GM19467 (cell line): Measurements from ENCODE around the gene ATM.
"Not testable (repeated sequence)": the region's sequence is repeated elsewhere in the genome, so short reads cannot be mapped to it uniquely, and the experiment has no call there.

Experiments used
- ATAC-seq: cut with Tn5 transposase; IDR thresholded peaks from one replicate; pipeline ENCODE4 v1.9.1; 2021; ENCODE audit warnings: mild to moderate bottlenecking, moderate library complexity; ENCODE audit not compliant: unreplicated experiment

Gene ATM

DNA sequence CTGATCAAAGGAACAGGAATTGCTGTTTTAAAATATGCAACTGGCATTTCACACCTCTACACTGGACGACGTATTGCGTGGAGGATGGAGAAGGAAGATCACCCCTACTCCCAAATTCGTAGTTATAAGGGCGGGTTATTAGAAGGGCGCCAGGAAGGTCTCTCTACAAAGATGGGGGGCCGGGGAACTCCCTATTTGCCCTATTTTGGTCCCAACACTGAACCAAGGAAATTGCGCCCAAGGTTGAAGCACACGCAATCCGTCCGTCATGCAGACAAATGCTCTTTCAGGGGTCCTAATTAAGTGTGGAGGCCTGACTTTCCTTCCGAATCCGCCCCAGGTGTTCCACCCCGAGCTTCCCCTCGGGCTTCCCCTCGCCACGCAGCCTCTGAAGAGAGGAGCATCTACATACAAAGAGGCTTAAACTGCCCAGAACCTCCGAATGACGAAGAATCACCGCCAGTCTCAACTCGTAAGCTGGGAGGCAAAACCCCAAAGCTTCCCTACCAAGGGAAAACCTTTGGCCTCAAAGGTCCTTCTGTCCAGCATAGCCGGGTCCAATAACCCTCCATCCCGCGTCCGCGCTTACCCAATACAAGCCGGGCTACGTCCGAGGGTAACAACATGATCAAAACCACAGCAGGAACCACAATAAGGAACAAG, 825 bp upstream of the ATM start:
- ATAC-seq, result peak; percentile 0

DNA sequence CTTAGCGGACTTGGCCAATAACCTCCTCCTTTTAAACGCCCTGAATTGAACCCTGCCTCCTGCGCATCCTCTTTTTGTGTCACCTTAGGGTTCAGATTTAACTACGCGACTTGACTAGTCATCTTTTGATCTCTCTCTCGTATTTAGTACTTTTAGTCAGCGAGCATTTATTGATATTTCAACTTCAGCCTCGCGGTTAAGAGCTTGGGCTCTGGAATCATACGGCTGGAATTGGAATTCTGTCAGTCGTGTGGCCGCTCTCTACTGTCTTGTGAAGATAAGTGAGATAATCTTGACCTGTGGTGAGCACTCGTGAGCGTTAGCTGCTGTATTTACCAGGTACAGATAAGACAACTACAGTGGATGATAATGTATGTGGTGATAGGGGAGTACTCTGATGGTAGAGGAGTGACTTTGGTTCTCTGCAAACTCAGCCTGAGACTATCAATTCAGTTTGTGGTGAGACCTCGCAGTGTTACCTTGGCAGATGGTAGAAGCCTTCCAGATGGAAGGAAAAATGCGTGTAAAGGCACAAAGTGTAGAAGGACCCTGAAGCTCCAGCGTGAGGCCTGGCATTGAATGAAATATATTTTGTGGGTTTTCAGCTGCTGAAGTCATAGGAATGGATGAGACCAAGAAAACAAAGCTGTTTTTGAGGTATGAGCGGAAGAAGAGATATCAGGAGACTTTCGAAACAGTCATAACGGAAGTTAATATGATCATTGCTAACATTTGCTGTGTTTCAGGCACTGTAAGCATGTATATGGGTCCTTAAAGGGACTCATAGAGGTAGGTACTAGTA, 682 bp downstream of the ATM start:
- ATAC-seq, result no peak

- no peak for ATAC-seq
Observed at GRCh38 chr11:108224366-108224765, 1.5 kb downstream of the ATM start.

DNA sequence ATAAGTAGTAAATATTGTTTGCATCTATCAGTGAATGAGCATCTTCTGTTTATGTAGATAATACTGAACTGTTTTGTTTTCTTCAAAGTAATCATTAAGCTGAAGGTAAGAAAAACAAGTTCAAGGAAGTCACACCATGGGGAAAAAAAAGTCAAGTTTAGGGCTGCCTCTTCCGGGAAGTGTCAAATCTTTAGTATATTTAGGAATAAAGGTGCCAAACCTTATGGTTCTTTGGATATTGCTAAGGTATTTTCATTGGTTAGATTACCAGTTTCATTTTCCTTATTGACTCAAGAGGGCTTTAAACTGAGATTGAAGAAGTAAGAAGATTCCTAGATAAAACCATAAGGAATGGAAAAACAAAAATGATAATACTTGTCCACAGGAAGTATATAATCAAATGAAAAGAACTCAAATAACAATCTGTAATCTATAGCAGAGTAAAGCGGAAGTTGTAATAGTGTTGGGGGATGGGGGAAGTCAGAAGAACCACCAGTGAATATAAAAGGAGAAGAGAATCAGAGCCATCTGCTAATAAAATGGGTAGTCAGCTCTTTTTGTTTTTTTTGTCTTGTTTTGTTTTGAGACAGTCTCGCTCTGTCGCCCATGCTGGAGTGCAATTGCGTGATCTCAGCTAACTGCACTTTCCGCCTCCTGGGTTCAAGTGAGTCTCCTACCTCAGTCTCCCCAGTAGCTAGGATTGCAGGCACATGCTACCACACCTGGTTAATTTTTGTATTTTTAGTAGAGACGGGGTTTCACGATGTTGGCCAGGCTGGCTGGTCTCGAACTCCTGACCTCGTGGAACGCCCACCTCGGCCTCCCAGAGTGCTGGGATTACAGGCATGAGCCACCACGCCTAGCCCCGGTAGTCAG, 2.3 kb downstream of the ATM start:
- no peak for ATAC-seq

- ATAC-seq, result no peak
Observed at GRCh38 chr11:108226036-108226435, 3.2 kb downstream of the ATM start.

- ATAC-seq, result no peak
Observed at GRCh38 chr11:108228251-108228650, 5.4 kb downstream of the ATM start.

GRCh38 chr11:108233277-108233945, 10.5 kb downstream of the ATM start:
- no peak for ATAC-seq

DNA sequence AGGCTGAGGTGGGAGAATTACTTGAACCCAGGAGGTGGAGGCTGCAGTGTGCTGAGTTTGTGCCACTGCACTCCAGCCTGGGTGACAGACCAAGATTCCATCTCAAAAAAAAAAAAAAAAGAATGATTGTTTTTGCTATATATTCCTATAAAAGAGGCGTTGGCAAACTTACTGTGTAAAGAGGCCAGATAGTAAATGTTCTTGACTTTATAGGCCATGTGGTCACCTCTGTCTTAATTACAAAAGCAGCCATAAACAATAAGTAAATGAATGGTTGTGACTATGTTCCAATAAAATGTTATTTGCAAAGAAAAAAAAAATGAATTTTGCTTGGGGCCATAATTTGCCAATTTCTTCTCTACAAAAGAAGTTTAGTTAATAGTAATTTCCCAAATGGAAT, 12.3 kb downstream of the ATM start:
- no peak for ATAC-seq

GRCh38 chr11:108235633-108236032, 12.8 kb downstream of the ATM start:
- ATAC-seq, result no peak

GRCh38 chr11:108237058-108237481, 14.2 kb downstream of the ATM start:
- peak; percentile 56 for ATAC-seq

- ATAC-seq, result no peak
Observed at GRCh38 chr11:108239076-108239475, 16.2 kb downstream of the ATM start.

DNA sequence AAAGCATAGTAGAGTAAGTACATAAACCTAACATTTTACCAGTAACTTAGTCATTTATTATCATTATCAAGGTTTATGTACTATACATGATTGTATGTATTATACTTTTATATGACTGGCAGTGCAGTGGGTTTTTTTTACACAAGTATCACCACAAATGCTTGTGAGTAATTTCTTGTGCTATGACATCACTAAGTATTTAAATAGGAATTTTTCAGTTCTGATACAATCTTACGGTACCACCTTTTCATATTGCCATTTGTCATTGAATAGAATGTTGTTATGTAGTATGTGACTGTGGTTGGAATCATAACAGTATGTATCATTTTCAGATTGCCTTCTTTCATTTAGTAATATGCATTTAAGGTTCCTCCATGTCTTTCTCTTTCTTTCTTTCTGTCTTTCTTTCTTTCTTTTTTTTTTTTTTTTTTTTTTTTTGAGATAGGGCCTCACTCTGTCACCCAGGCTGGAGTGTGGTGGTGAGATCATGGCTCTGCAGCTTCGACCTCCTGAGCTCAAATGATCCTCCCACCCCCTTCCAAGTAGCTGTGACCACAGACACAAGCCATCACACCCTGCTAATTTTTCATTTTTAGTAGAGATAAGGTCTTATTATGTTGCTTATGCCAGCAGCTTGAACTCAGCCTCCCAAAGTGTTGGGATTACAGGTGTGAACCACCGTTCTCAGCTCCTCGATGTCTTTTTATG, 18.6 kb downstream of the ATM start:
- no peak for ATAC-seq

GRCh38 chr11:108242422-108242821, 19.6 kb downstream of the ATM start:
- no peak for ATAC-seq

GRCh38 chr11:108246308-108246707, 23.4 kb downstream of the ATM start:
- no peak for ATAC-seq

GRCh38 chr11:108246885-108247284, 24.0 kb downstream of the ATM start:
- ATAC-seq, result no peak

DNA sequence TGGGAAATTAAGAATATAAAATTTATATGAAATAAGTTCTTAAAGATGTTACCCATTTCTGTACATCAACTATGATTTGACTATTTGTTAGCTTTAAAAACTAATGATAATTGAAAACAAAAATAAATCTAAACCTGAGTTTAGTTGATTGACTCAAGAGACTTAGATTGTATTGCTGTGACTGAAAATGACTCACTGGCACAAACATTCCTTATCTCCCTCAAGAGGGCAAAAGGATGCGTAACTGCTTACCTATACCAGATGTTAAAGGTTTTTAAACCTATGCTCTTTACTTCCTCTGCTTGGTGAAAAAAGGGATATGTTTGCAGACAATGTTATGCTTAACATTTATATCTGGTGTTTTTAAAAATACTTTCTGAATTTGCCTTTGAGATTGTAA, 30.3 kb downstream of the ATM start:
- no peak for ATAC-seq

DNA sequence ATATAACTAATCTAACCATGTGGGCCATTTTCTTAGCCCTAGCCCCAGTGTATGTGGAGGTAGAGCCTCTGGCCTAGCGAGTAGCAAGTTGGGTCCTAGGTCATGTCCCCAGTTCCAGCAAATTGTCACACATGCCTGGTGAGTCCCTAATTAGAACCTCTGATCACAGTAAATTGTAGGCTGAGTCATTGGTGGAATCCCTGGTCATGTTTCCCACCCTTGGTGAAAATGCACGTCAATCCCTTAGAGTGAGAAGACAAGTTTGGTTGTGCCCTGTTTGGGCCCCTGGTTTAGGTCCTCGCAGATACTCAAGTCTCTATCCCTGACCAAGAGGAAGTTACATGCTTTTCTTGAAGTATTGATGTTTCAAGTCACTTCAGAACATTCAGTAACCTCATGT, 46.7 kb downstream of the ATM start:
- ATAC-seq, result no peak

GRCh38 chr11:108276985-108277616, 54.2 kb downstream of the ATM start:
- ATAC-seq, result not testable (repeated sequence)

DNA sequence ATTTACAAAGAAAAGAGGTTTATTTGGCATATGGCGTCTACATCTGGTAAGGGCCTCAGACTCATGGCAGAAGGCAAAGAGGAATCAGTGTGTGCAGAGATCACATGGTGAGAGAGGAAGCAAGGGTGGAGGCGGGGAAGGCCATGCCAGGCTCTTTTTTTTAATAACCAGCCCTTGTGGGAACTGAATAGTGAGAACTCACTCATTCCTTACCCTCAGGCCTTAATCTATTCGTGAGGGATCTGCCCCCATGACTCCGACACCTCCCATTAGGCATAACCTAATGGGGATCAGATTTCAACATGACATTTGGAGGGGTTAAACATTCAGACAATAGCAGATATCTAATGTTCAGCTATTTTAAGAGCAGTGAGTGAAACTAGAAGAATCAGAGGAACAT, 55.7 kb downstream of the ATM start:
- ATAC-seq, result no peak

- no peak for ATAC-seq
Observed at GRCh38 chr11:108278954-108279353, 56.1 kb downstream of the ATM start.
